H9 (cell line): ENCODE results near the gene MARCHF10. TPM values are rescaled to one million over a fixed set of nuclear protein-coding genes. Genes with fewer than 3 reads are reported as not detected.
"Not testable (repeated sequence)": the region's sequence is repeated elsewhere in the genome, so short reads cannot be mapped to it uniquely, and the experiment has no call there.

Source experiments
- DNase-seq: peaks from one replicate; pipeline ENCODE4 v3.0.0-alpha.2; 2017
- H2AFZ ChIP-seq: one replicate; pipeline ENCODE4 v1.6.1; 2013; ENCODE audit warnings: mild to moderate bottlenecking, low read length, control low read depth, moderate library complexity
- H2AK5ac ChIP-seq: 2 replicates; pipeline ENCODE4 v1.6.1; 2013; ENCODE audit warnings: low read length, control low read depth, mixed read lengths; ENCODE audit not compliant: insufficient read length
- H2BK120ac ChIP-seq: one replicate; pipeline ENCODE4 v1.6.1; 2013; ENCODE audit warnings: low read depth, mild to moderate bottlenecking, low read length, control low read depth, inconsistent platforms; ENCODE audit not compliant: poor library complexity, severe bottlenecking
- H2BK12ac ChIP-seq: 2 replicates; pipeline ENCODE4 v1.6.1; 2013; ENCODE audit warnings: low read length, control low read depth, mixed read lengths, low read depth; ENCODE audit not compliant: insufficient read length
- H2BK15ac ChIP-seq: 2 replicates; pipeline ENCODE4 v1.6.1; 2013; ENCODE audit warnings: low read depth, low read length, control low read depth
- H2BK20ac ChIP-seq: one replicate; pipeline ENCODE4 v1.6.1; 2013; ENCODE audit warnings: low read depth, mild to moderate bottlenecking, low read length, control low read depth, inconsistent platforms; ENCODE audit not compliant: poor library complexity, severe bottlenecking
- H2BK5ac ChIP-seq: 2 replicates; pipeline ENCODE4 v1.6.1; 2013; ENCODE audit warnings: low read length, control low read depth, mixed read lengths; ENCODE audit not compliant: insufficient read length
- H3K14ac ChIP-seq: 2 replicates; pipeline ENCODE4 v1.6.1; 2013; ENCODE audit warnings: low read length, control low read depth; ENCODE audit not compliant: insufficient read depth
- H3K18ac ChIP-seq: 2 replicates; pipeline ENCODE4 v1.6.1; 2013; ENCODE audit warnings: low read depth, mild to moderate bottlenecking, mixed read lengths, low read length, control low read depth; ENCODE audit not compliant: insufficient read length
- H3K23ac ChIP-seq: 2 replicates; pipeline ENCODE4 v1.6.1; 2013; ENCODE audit warnings: low read length, control low read depth, mixed read lengths, low read depth; ENCODE audit not compliant: insufficient read length
- H3K23me2 ChIP-seq: 2 replicates; pipeline ENCODE4 v1.6.1; 2013; ENCODE audit warnings: low read depth, mild to moderate bottlenecking, mixed read lengths, low read length, control low read depth; ENCODE audit not compliant: insufficient read length, poor library complexity, severe bottlenecking
- H3K27ac ChIP-seq: 2 replicates; pipeline ENCODE4 v1.5.1; 2013; ENCODE audit warnings: low read length, control low read depth, mixed read lengths, low read depth; ENCODE audit not compliant: insufficient read length
- H3K27me3 ChIP-seq: 2 replicates; pipeline ENCODE4 v1.6.1; 2013; ENCODE audit warnings: low read length, control low read depth, inconsistent platforms; ENCODE audit not compliant: insufficient read depth
- H3K4ac ChIP-seq: 2 replicates; pipeline ENCODE4 v1.6.1; 2013; ENCODE audit warnings: low read depth, mild to moderate bottlenecking, control low read depth, inconsistent platforms, low read length, moderate library complexity
- H3K4me1 ChIP-seq: 2 replicates; pipeline ENCODE4 v1.6.1; 2013; ENCODE audit warnings: low read length, control low read depth, inconsistent platforms; ENCODE audit not compliant: insufficient read depth
- H3K4me2 ChIP-seq: 2 replicates; pipeline ENCODE4 v1.6.1; 2013; ENCODE audit warnings: low read length, control low read depth, mixed read lengths; ENCODE audit not compliant: insufficient read length, insufficient read depth
- H3K56ac ChIP-seq: 2 replicates; pipeline ENCODE4 v1.6.1; 2013; ENCODE audit warnings: low read depth, mild to moderate bottlenecking, mixed read lengths, low read length, control low read depth; ENCODE audit not compliant: insufficient read length
- H3K79me1 ChIP-seq: 2 replicates; pipeline ENCODE4 v1.6.1; 2013; ENCODE audit warnings: low read depth, mild to moderate bottlenecking, moderate library complexity, low read length, control low read depth, inconsistent platforms; ENCODE audit not compliant: insufficient read depth, poor library complexity, severe bottlenecking
- H3K79me2 ChIP-seq: 2 replicates; pipeline ENCODE4 v1.6.1; 2013; ENCODE audit warnings: low read length, control low read depth, inconsistent platforms; ENCODE audit not compliant: insufficient read depth
- H3K9ac ChIP-seq: 2 replicates; pipeline ENCODE4 v1.6.1; 2013; ENCODE audit warnings: low read length, control low read depth, mixed read lengths; ENCODE audit not compliant: insufficient read length; ENCODE audit errors: extremely low read depth
- H3K9me3 ChIP-seq: one replicate; pipeline ENCODE4 v1.6.1; 2013; ENCODE audit warnings: low read depth, low read length, inconsistent platforms; ENCODE audit not compliant: control insufficient read depth
- H3T11ph ChIP-seq: one replicate; pipeline ENCODE4 v1.6.1; 2013; ENCODE audit warnings: mild to moderate bottlenecking, low read length, control low read depth, inconsistent platforms
- H4K20me1 ChIP-seq: one replicate; pipeline ENCODE4 v1.6.1; 2013; ENCODE audit not compliant: control insufficient read depth, insufficient read length, insufficient read depth
- H4K5ac ChIP-seq: 2 replicates; pipeline ENCODE4 v1.6.1; 2013; ENCODE audit warnings: low read depth, mild to moderate bottlenecking, mixed read lengths, low read length, control low read depth; ENCODE audit not compliant: insufficient read length
- H4K8ac ChIP-seq: replicated peaks from 2 replicates; pipeline ENCODE4 v1.6.1; 2013; ENCODE audit warnings: low read length, control low read depth, mixed read lengths, low read depth; ENCODE audit not compliant: insufficient read length
- H4K91ac ChIP-seq: 2 replicates; pipeline ENCODE4 v1.6.1; 2013; ENCODE audit warnings: low read depth, mild to moderate bottlenecking, moderate library complexity, mixed read lengths, low read length, control low read depth; ENCODE audit not compliant: insufficient read length
- H3K27ac Mint-ChIP-seq, 3 experiments: 2 replicates in 2 of 3; 3 replicates in 1 of 3; pipeline ENCODE4 v1.8.0; 2020 to 2021; ENCODE audit warnings: mixed read lengths in 3 of 3, mild to moderate bottlenecking in 1 of 3, moderate library complexity in 1 of 3
- H3K27me3 Mint-ChIP-seq: 2 replicates; pipeline ENCODE4 v1.8.0; 2021; ENCODE audit warnings: low read depth, mild to moderate bottlenecking, moderate library complexity, mixed read lengths
- H3K36me3 Mint-ChIP-seq, 3 experiments: 2 replicates in 2 of 3; 3 replicates in 1 of 3; pipeline ENCODE4 v1.8.0; 2020 to 2021; ENCODE audit warnings: low read depth in 3 of 3, mixed read lengths in 3 of 3; ENCODE audit not compliant: insufficient read depth in 1 of 3
- H3K4me1 Mint-ChIP-seq, 2 experiments: 2 replicates each; pipeline ENCODE4 v1.8.0; 2020; ENCODE audit warnings: mixed read lengths in 2 of 2
- H3K4me3 Mint-ChIP-seq, 2 experiments: 2 replicates in 1 of 2; 3 replicates in 1 of 2; pipeline ENCODE4 v1.8.0; 2020 to 2021; ENCODE audit warnings: mild to moderate bottlenecking in 2 of 2, mixed read lengths in 2 of 2, moderate library complexity in 1 of 2
- H3K9me3 Mint-ChIP-seq, 2 experiments: 2 replicates in 1 of 2; 3 replicates in 1 of 2; pipeline ENCODE4 v1.8.0; 2020; ENCODE audit warnings: mild to moderate bottlenecking in 2 of 2, mixed read lengths in 2 of 2, moderate library complexity in 1 of 2
- WGBS: extraction: QIAGEN DNeasy Blood & Tissue Kit; methylation state at CpG from one replicate; pipeline ENCODE4 v1.1.7; 2013; ENCODE audit warnings: missing lambda C conversion rate, low lambda C conversion rate, mixed read lengths; ENCODE audit not compliant: insufficient read length; ENCODE audit errors: extremely low coverage; 5-methylcytosine and 5-hydroxymethylcytosine counted together
- total RNA-seq: library from RNA; stranded (reverse); gene quantifications from 2 replicates; pipeline ENCODE4 v1.2.1, GENCODE V29; 2021
- TF ChIP-seq, protein P1 (sequence below): fragments of 200-600 bp; sonication (generic); conservative IDR thresholded peaks from 3 replicates; pipeline ENCODE4 v1.8.0; 2021; ENCODE audit warnings: antibody characterized with exemption, mild to moderate bottlenecking

MARCHF10 gene
- total RNA-seq, 1 experiment from 2014 or later: not detected

DNA sequence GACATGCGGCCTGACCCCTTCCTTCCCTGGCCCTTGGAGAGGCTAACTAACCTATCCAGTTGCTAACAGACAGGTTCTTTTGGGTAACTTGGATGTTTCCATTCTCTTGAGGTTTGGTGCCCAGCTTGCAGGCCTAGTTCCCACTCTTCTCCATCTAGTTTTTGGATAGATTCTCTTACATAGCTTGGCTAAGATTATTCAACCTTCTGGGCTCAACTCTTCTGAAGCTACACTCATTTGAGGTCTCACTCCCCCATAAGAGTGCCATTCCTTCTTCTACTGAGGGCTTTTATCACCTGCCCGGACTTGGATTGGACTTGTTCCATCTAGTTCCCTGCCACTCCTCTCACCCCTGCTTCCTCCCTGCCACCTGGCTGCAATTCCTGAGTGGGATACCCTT, 44.1 kb upstream of the MARCHF10 start:
- no peaks in the 10 kb centered on the region for H3K23me2 ChIP-seq
- H3K14ac ChIP-seq: no peak overlapping the region
- H3K9me3 ChIP-seq: no peaks in the 10 kb centered on the region
- no peak overlapping the region for H3K4ac ChIP-seq
- no peak overlapping the region for H3K4me3 Mint-ChIP-seq
- no peak overlapping the region for H2BK5ac ChIP-seq
- no peak overlapping the region for H3K9ac ChIP-seq
- no peak overlapping the region for H2BK20ac ChIP-seq
- no peak overlapping the region for H2AK5ac ChIP-seq
- H4K5ac ChIP-seq: no peak overlapping the region
- H2BK12ac ChIP-seq: no peak overlapping the region
- H3K4me1 ChIP-seq: no peaks in the 10 kb centered on the region
- no peak overlapping the region for H3K27ac Mint-ChIP-seq
- no peak overlapping the region for H3K4me2 ChIP-seq
- no peaks in the 10 kb centered on the region for H3K4me1 Mint-ChIP-seq
- no peak overlapping the region for H2AFZ ChIP-seq
- no peak overlapping the region for H3K18ac ChIP-seq
- peaks cover 2% of the 10 kb centered on the region for H3K27me3 Mint-ChIP-seq
- H4K8ac ChIP-seq: no peak overlapping the region
- WGBS: no CpG with 5 or more reads among the region's 2 CpGs
- H3T11ph ChIP-seq: no peak overlapping the region
- no peak overlapping the region for H3K23ac ChIP-seq
- no peak overlapping the region for H2BK120ac ChIP-seq
- TF ChIP-seq, protein P1, sequence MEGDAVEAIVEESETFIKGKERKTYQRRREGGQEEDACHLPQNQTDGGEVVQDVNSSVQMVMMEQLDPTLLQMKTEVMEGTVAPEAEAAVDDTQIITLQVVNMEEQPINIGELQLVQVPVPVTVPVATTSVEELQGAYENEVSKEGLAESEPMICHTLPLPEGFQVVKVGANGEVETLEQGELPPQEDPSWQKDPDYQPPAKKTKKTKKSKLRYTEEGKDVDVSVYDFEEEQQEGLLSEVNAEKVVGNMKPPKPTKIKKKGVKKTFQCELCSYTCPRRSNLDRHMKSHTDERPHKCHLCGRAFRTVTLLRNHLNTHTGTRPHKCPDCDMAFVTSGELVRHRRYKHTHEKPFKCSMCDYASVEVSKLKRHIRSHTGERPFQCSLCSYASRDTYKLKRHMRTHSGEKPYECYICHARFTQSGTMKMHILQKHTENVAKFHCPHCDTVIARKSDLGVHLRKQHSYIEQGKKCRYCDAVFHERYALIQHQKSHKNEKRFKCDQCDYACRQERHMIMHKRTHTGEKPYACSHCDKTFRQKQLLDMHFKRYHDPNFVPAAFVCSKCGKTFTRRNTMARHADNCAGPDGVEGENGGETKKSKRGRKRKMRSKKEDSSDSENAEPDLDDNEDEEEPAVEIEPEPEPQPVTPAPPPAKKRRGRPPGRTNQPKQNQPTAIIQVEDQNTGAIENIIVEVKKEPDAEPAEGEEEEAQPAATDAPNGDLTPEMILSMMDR: no peak
- H3K56ac ChIP-seq: no peak overlapping the region
- H3K27me3 ChIP-seq: no peaks in the 10 kb centered on the region
- no peaks in the 10 kb centered on the region for H3K79me1 ChIP-seq
- H4K20me1 ChIP-seq: no peaks in the 10 kb centered on the region
- peak; percentile 9 for DNase-seq
- no peak overlapping the region for H3K27ac ChIP-seq
- no peak overlapping the region for H2BK15ac ChIP-seq
- no peaks in the 10 kb centered on the region for H3K36me3 Mint-ChIP-seq
- H3K79me2 ChIP-seq: no peaks in the 10 kb centered on the region
- no peaks in the 10 kb centered on the region for H3K9me3 Mint-ChIP-seq
- H4K91ac ChIP-seq: no peak overlapping the region

DNA sequence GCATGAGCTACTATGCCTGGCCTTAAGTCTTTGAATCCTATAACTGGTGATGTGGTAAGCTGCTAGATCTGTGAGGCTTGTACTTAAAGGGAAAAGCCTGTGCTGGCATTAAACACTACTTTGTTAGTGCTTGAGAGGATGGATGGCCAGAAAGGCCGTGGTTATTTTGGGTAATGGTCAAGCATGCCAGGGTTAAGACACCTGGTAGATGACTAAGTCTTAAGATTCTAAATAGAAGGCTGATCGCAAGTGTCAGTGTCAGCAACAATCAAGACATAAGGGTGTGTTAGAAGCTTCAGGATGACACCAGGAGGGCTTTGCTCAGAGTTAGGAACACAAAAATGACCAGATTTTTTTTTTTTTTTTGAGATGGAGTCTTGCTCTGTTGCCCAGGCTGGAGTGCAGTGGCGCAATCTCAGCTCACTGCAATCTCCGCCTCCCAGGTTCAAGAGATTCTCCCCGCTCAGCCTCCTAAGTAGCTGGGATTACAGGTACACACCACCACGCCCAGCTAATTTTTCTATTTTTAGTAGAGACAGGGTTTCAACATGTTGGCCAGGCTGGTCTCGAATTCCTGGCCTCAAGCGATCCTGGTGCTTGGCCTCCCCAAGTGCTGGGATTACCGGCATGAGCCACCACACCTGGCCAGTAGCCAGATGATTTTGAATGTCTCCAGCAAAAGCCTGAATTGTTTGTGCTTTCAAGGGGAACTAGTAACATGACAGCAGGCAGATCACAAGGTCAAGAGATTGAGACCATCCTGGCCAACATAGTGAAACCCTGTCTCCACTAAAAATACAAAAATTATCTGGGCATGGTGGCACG, 41.7 kb upstream of the MARCHF10 start:
- H3K4me3 Mint-ChIP-seq, H3K79me2 ChIP-seq, H3K9ac ChIP-seq, H3K27me3 Mint-ChIP-seq, H3K23me2 ChIP-seq, H3T11ph ChIP-seq, H3K27me3 ChIP-seq, H3K4me1 Mint-ChIP-seq, H3K18ac ChIP-seq, H3K9me3 Mint-ChIP-seq, H3K4me2 ChIP-seq, H3K9me3 ChIP-seq, H2BK120ac ChIP-seq, H3K4ac ChIP-seq, H3K27ac ChIP-seq, H2AFZ ChIP-seq, H4K91ac ChIP-seq, H4K8ac ChIP-seq, H3K4me1 ChIP-seq, H3K36me3 Mint-ChIP-seq, H3K23ac ChIP-seq, H2BK15ac ChIP-seq, H3K14ac ChIP-seq, H4K5ac ChIP-seq, H3K27ac Mint-ChIP-seq, H2BK5ac ChIP-seq, H3K79me1 ChIP-seq, H4K20me1 ChIP-seq, H2BK12ac ChIP-seq, H2AK5ac ChIP-seq, H2BK20ac ChIP-seq, H3K56ac ChIP-seq: not testable (repeated sequence)
- DNase-seq: peak; percentile 16
- WGBS: no CpG with 5 or more reads among the region's 10 CpGs
